Mucosa of rectum (tissue), 2 donors: ENCODE measurements around the gene NRF1.
"Not testable (repeated sequence)": the region's sequence is repeated elsewhere in the genome, so short reads cannot be mapped to it uniquely, and the experiment has no call there.

Source experiments
- H3K27ac ChIP-seq, 2 donors: one replicate each; pipeline ENCODE4 v1.7.0; 2013; ENCODE audit warnings: inconsistent platforms in 2 of 2, low read depth in 2 of 2, low read length in 2 of 2
- H3K27me3 ChIP-seq, 2 donors: one replicate each; pipeline ENCODE4 v1.7.0; 2013; ENCODE audit warnings: low read length in 2 of 2; ENCODE audit not compliant: control insufficient read depth in 2 of 2, insufficient read depth in 2 of 2
- H3K36me3 ChIP-seq, 2 donors: one replicate each; pipeline ENCODE4 v1.7.0; 2013; ENCODE audit warnings: low read length in 2 of 2; ENCODE audit not compliant: control insufficient read depth in 2 of 2, insufficient read depth in 2 of 2
- H3K4me1 ChIP-seq, 2 donors: one replicate each; pipeline ENCODE4 v1.7.0; 2013; ENCODE audit warnings: low read length in 2 of 2, mild to moderate bottlenecking in 1 of 2; ENCODE audit not compliant: control insufficient read depth in 2 of 2, insufficient read depth in 2 of 2
- H3K4me3 ChIP-seq, 2 donors: one replicate each; pipeline ENCODE4 v1.7.0; 2013; ENCODE audit warnings: low read length in 2 of 2
- H3K9ac ChIP-seq, 2 donors: one replicate each; pipeline ENCODE4 v1.7.0; 2013; ENCODE audit warnings: low read length in 2 of 2, low read depth in 1 of 2, mild to moderate bottlenecking in 1 of 2
- H3K9me3 ChIP-seq, 2 donors: one replicate each; pipeline ENCODE4 v1.7.0; 2013; ENCODE audit warnings: low read length in 2 of 2; ENCODE audit not compliant: control insufficient read depth in 2 of 2
- donor health status: healthy.
- donor health status: Normal muscosa, but diverticular disease.

Gene NRF1

GRCh38 chr7:129664029-129665012 is 52.8 kb downstream of the NRF1 start:
- Histone ChIP-seq H3K9ac (no peak overlapping the region), H3K36me3 (peaks cover 11 to 22% of the 10 kb centered on the region in 2 donors), H3K27me3 (no peaks in the 10 kb centered on the region), H3K9me3 (peaks cover 0 to 3% of the 10 kb centered on the region in 2 donors), H3K4me1 (no peaks in the 10 kb centered on the region), H3K4me3 (no peak overlapping the region), H3K27ac (no peak overlapping the region)

GRCh38 chr7:129665013-129665401 is 53.5 kb downstream of the NRF1 start:
- Histone ChIP-seq H3K4me1 (no peaks in the 10 kb centered on the region), H3K27ac (no peak overlapping the region), H3K4me3 (no peak overlapping the region), H3K9me3 (peaks cover 0 to 3% of the 10 kb centered on the region in 2 donors), H3K36me3 (peaks cover 6 to 17% of the 10 kb centered on the region in 2 donors), H3K27me3 (no peaks in the 10 kb centered on the region), H3K9ac (no peak overlapping the region)

- no peak overlapping the region for H3K4me3 ChIP-seq
- H3K27ac ChIP-seq = no peak overlapping the region
- no peaks in the 10 kb centered on the region for H3K27me3 ChIP-seq
- H3K36me3 ChIP-seq = peaks cover 6 to 9% of the 10 kb centered on the region in 2 donors
- no peaks in the 10 kb centered on the region for H3K9me3 ChIP-seq
- H3K9ac ChIP-seq = no peak overlapping the region
- no peaks in the 10 kb centered on the region for H3K4me1 ChIP-seq
Measured at GRCh38 chr7:129667116-129667515, 55.6 kb downstream of the NRF1 start.

- Histone ChIP-seq H3K9ac (no peak overlapping the region), H3K4me3 (no peak overlapping the region)
Measured at GRCh38 chr7:129667551-129667950, 56.0 kb downstream of the NRF1 start.

GRCh38 chr7:129669901-129670300 is 58.4 kb downstream of the NRF1 start:
- Histone ChIP-seq H3K4me3 (no peak overlapping the region), H3K27ac (no peak overlapping the region), H3K9me3 (no peaks in the 10 kb centered on the region), H3K27me3 (no peaks in the 10 kb centered on the region), H3K36me3 (peaks cover 22 to 24% of the 10 kb centered on the region in 2 donors), H3K4me1 (no peaks in the 10 kb centered on the region), H3K9ac (no peak overlapping the region)

More at GRCh38 chr7:129667551-129667950, 56.0 kb downstream of the NRF1 start:
- no peaks in the 10 kb centered on the region for H3K9me3 ChIP-seq
- H3K4me1 ChIP-seq = no peaks in the 10 kb centered on the region
- no peaks in the 10 kb centered on the region for H3K27me3 ChIP-seq
- peaks cover 10 to 13% of the 10 kb centered on the region in 2 donors for H3K36me3 ChIP-seq
- H3K27ac ChIP-seq = no peak overlapping the region

GRCh38 chr7:129670656-129671055 is 59.1 kb downstream of the NRF1 start:
- Histone ChIP-seq H3K9ac (no peak overlapping the region), H3K4me3 (no peak overlapping the region), H3K27ac (no peak overlapping the region), H3K27me3 (no peaks in the 10 kb centered on the region), H3K9me3 (no peaks in the 10 kb centered on the region), H3K36me3 (peaks cover 26 to 31% of the 10 kb centered on the region in 2 donors), H3K4me1 (no peaks in the 10 kb centered on the region)

GRCh38 chr7:129671266-129671665 is 59.7 kb downstream of the NRF1 start:
- Histone ChIP-seq H3K27me3 (no peaks in the 10 kb centered on the region), H3K9ac (no peak overlapping the region), H3K4me3 (no peak overlapping the region), H3K36me3 (peaks cover 26 to 36% of the 10 kb centered on the region in 2 donors), H3K4me1 (no peaks in the 10 kb centered on the region), H3K27ac (no peak overlapping the region), H3K9me3 (no peaks in the 10 kb centered on the region)

GRCh38 chr7:129674475-129674874 is 63.0 kb downstream of the NRF1 start:
- not testable (repeated sequence) for H3K4me3 ChIP-seq, H3K27ac ChIP-seq, H3K9me3 ChIP-seq, H3K27me3 ChIP-seq, H3K9ac ChIP-seq, H3K4me1 ChIP-seq
- peaks cover 32 to 45% of the 10 kb centered on the region in 2 donors for H3K36me3 ChIP-seq

GRCh38 chr7:129675521-129675920 is 64.0 kb downstream of the NRF1 start:
- H3K9me3 ChIP-seq = no peaks in the 10 kb centered on the region
- H3K4me3 ChIP-seq = no peak overlapping the region
- no peaks in the 10 kb centered on the region for H3K4me1 ChIP-seq
- no peak overlapping the region for H3K27ac ChIP-seq
- H3K27me3 ChIP-seq = no peaks in the 10 kb centered on the region
- no peak overlapping the region for H3K9ac ChIP-seq
- H3K36me3 ChIP-seq = peaks cover 32 to 48% of the 10 kb centered on the region in 2 donors

- H3K9me3 ChIP-seq = no peaks in the 10 kb centered on the region
- H3K36me3 ChIP-seq = peaks cover 30 to 47% of the 10 kb centered on the region in 2 donors
- no peak overlapping the region for H3K9ac ChIP-seq
- H3K27me3 ChIP-seq = no peaks in the 10 kb centered on the region
- no peaks in the 10 kb centered on the region for H3K4me1 ChIP-seq
- H3K4me3 ChIP-seq = no peak overlapping the region
- no peak overlapping the region for H3K27ac ChIP-seq
Measured at GRCh38 chr7:129676017-129676897, 64.7 kb downstream of the NRF1 start.
